Measurements from ENCODE around the gene DDX17. TPM values are rescaled to one million over a fixed set of nuclear protein-coding genes. Genes with fewer than 3 reads are reported as not detected.

DDX17 gene
- total and polyA plus RNA-seq, 2 of the 8 experiments (the other 6 are each of a cell fraction or from before 2014, with no cell fraction given) = 437 to 441 TPM

DNA sequence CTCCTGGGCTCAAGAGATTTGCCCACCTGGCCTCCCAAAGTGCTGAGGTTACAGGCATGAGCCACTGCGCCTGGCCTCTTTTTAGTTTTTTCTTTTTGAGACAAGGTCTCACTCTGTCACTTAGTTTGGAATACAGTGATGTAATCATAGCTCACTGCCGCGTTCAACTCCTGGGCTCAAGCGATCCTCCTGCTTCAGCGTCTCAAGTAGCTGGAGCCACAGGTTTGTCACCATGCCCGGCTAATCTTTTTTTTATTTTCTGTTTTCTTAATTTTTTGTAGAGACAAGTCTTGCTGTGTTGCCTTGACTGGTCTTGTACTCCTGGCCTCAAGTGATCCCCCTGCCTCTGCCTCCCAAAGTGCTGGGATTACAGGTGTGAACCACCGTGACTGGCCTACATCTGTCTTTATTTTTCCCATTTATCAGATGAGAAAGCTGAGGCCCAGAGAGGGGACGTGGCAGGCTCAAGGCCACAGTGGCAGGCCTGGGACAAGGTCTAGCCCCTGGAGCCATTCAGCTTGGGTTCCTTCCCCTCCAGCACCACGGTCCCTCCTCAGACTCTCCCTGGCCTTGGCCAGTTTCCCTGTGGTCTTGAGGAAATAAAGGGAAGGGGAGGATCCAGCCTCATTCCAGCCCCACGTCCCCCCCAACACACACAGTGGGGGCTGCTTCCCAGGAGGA lies 41.0 kb downstream of the DDX17 start:
- POLR2A ChIA-PET (ENCODE audit: partially characterized antibody) = interaction anchor here (1.7 to 40.8 kb wide), 2 partner anchors 24 to 67 kb away, joined by 5 to 1102 read pairs; no protein-coding TSS in a partner anchor
- Histone ChIP-seq H3K18ac (ENCODE audit: extremely low read depth, low read length) (peak overlapping the region; percentile 38; the same call in 1 of the 2 replicates), H4K20me1 (replicated peaks in 1 of 2; ENCODE audit: control insufficient read depth in 1 of 2, insufficient read depth in 2 of 2, low read length in 2 of 2) (no peaks in the 10 kb centered on the region), H2BK120ac (replicated peaks; ENCODE audit: low read depth, low read length) (no peak overlapping the region), H3K79me2 (ENCODE audit: control insufficient read depth in 1 of 2, insufficient read depth in 2 of 2, low read length in 2 of 2) (no peaks in the 10 kb centered on the region), H2AFZ (ENCODE audit: low read length) (no peak overlapping the region), H2BK20ac (ENCODE audit: low read length) (no peak overlapping the region), H4K8ac (ENCODE audit: extremely low read depth, insufficient read depth, low read length) (no peak overlapping the region), H4K91ac (replicated peaks; ENCODE audit: insufficient read length, low read length) (no peak overlapping the region), H2AK5ac (ENCODE audit: low read depth, low read length) (no peak overlapping the region), H3K23me2 (ENCODE audit: low read depth, low read length) (peaks cover 9% of the 10 kb centered on the region; the same call in 1 of the 2 replicates), H3K4me3 (ENCODE audit: extremely low read depth in 1 of 4, insufficient read depth in 2 of 4, low read depth in 3 of 4, low read length in 4 of 4) (no peak overlapping the region), H3K4me1 (replicated peaks in 1 of 4; ENCODE audit: control insufficient read depth in 3 of 4, insufficient read depth in 4 of 4, low read length in 3 of 4) (peaks cover 0 to 19% (median 14%) of the 10 kb centered on the region in 4 experiments; a peak in 6 of 7 replicates), H3K79me1 (ENCODE audit: low read depth, low read length) (no peaks in the 10 kb centered on the region), H3K14ac (ENCODE audit: insufficient read length) (no peak overlapping the region), H2BK12ac (ENCODE audit: low read depth, low read length) (0 out of 2 replicates have a peak overlapping the region, but pooled peaks have one; percentile 63), H3K9me3 (ENCODE audit: insufficient read depth in 2 of 2, low read depth in 1 of 2, low read length in 1 of 2) (no peaks in the 10 kb centered on the region), H3K27ac (ENCODE audit: low read depth, low read length) (no peak overlapping the region), H3K9ac (replicated peaks in 1 of 4; ENCODE audit: extremely low read depth in 1 of 4, low read depth in 3 of 4, low read length in 3 of 4) (no peak overlapping the region), H4K5ac (ENCODE audit: insufficient read length, low read depth, low read length) (no peak overlapping the region), H3K4ac (replicated peaks; ENCODE audit: insufficient read length, low read depth, low read length) (no peak overlapping the region), H2BK15ac (ENCODE audit: low read length) (no peak overlapping the region), H3K27me3 (replicated peaks in 1 of 4; ENCODE audit: control insufficient read depth in 3 of 4, extremely low read depth in 1 of 4, insufficient read depth in 3 of 4, low read length in 3 of 4) (peaks cover 0 to 47% (median 31%) of the 10 kb centered on the region in 4 experiments; a peak in 6 of 7 replicates), H3K4me2 (ENCODE audit: insufficient read depth in 1 of 2, low read depth in 2 of 2, low read length in 2 of 2) (no peak overlapping the region), H3K56ac (replicated peaks; ENCODE audit: insufficient read length, low read depth, low read length) (no peak overlapping the region), H3K36me3 (ENCODE audit: control insufficient read depth in 2 of 4, insufficient read depth in 4 of 4, low read length in 3 of 4) (no peaks in the 10 kb centered on the region), H3K23ac (ENCODE audit: insufficient read length) (no peak overlapping the region), H2BK5ac (ENCODE audit: low read depth, low read length) (no peak overlapping the region)
- CTCF ChIA-PET (ENCODE audit: partially characterized antibody) = interaction anchor here (0.6 to 1.2 kb wide), 3 partner anchors 34 to 301 kb away, joined by 3 to 4 read pairs (median 3); no protein-coding TSS in a partner anchor
- no peak for DNase-seq (ENCODE audit: low read depth in 1 of 2, low spot score in 2 of 2)
- no peak for FAIRE-seq
- TF ChIP-seq NANOG (IDR thresholded peaks at IDR 0.05; ENCODE audit: insufficient read depth, low read depth, low read length, poor library complexity, severe bottlenecking) (no peak), TCF12 (IDR thresholded peaks at IDR 0.05; ENCODE audit: low read depth, low read length) (no peak), SP1 (IDR thresholded peaks at IDR 0.05; ENCODE audit: low read depth, low read length) (no peak), YY1 (IDR thresholded peaks at IDR 0.05; ENCODE audit: low read depth, low read length) (no peak), RXRA (IDR thresholded peaks at IDR 0.05; ENCODE audit: insufficient read depth, low read depth, low read length) (no peak), RNF2 (IDR thresholded peaks at IDR 0.05; ENCODE audit: borderline replicate concordance, low read depth, low read length, missing control alignments, poor library complexity, severe bottlenecking) (no peak), KDM1A (IDR thresholded peaks at IDR 0.05; ENCODE audit: borderline replicate concordance, low read length) (no peak; the same call in 1 of the 2 replicates), HDAC2 (IDR thresholded peaks at IDR 0.05; ENCODE audit: borderline replicate concordance in 1 of 2, low read depth in 2 of 2, low read length in 2 of 2) (no peak), SIRT6 (IDR thresholded peaks at IDR 0.05; ENCODE audit: low read length) (no peak), POU5F1 (IDR thresholded peaks at IDR 0.05; ENCODE audit: low read depth, low read length) (no peak)
- WGBS, 2 experiments (ENCODE audit: extremely low coverage in 1 of 2, insufficient coverage in 1 of 2, insufficient read length in 1 of 2, insufficient replicate concordance in 2 of 2, low coverage in 1 of 2, low lambda C conversion rate in 2 of 2, missing lambda C conversion rate in 1 of 2) = 79% methylated on average over 10 of the region's 10 CpGs; no CpG with 5 or more reads in 1 of the 2 experiments
